ENCODE measurements around the gene LCN1.

The LCN1 gene

GRCh38 chr9:135520916-135521607, at the start of gene LCN1:
LCN1 (plus strand) TSS chr9:135521440; CDS start chr9:135521498, 58 bp downstream.
- no peak for DNase-seq (ENCODE audit: low read depth in 2 of 2)

- DNase-seq (ENCODE audit: low read depth in 2 of 2) = no peak
These were observed 49.2 kb upstream of the LCN1 start for GRCh38 chr9:135471791-135472640.

GRCh38 chr9:135473972-135474543, 47.2 kb upstream of the LCN1 start:
- no peak for DNase-seq (ENCODE audit: low read depth in 2 of 2)

GRCh38 chr9:135474915-135475314, 46.3 kb upstream of the LCN1 start:
- no peak for DNase-seq (ENCODE audit: low read depth in 2 of 2)

- no peak for DNase-seq (ENCODE audit: low read depth in 2 of 2)
These were observed 44.5 kb upstream of the LCN1 start for GRCh38 chr9:135476561-135477355.

GRCh38 chr9:135478191-135478590, 43.0 kb upstream of the LCN1 start:
- no peak for DNase-seq (ENCODE audit: low read depth in 2 of 2)

GRCh38 chr9:135478829-135479468, 42.3 kb upstream of the LCN1 start:
- DNase-seq (ENCODE audit: low read depth in 2 of 2) = no peak

- no peak for DNase-seq (ENCODE audit: low read depth in 2 of 2)
These were observed 41.7 kb upstream of the LCN1 start, which contains the start of gene PPP1R26 for GRCh38 chr9:135479469-135480052. PPP1R26 (plus strand) TSS chr9:135479782; CDS start chr9:135484511, 4,729 bp downstream.

- no peak for DNase-seq (ENCODE audit: low read depth in 2 of 2)
These were observed 40.9 kb upstream of the LCN1 start for GRCh38 chr9:135480071-135480939.

GRCh38 chr9:135480940-135481310, 40.3 kb upstream of the LCN1 start:
- no peak for DNase-seq (ENCODE audit: low read depth in 2 of 2)

GRCh38 chr9:135482015-135482754, 39.1 kb upstream of the LCN1 start:
- DNase-seq (ENCODE audit: low read depth in 2 of 2) = no peak

GRCh38 chr9:135484460-135485277, 36.6 kb upstream of the LCN1 start:
- DNase-seq (ENCODE audit: low read depth in 2 of 2) = no peak

GRCh38 chr9:135485385-135485784, 35.9 kb upstream of the LCN1 start:
- no peak for DNase-seq (ENCODE audit: low read depth in 2 of 2)

GRCh38 chr9:135485832-135486231, 35.4 kb upstream of the LCN1 start:
- no peak for DNase-seq (ENCODE audit: low read depth in 2 of 2)

- DNase-seq (ENCODE audit: low read depth in 2 of 2) = no peak
These were observed 34.8 kb upstream of the LCN1 start for GRCh38 chr9:135486267-135487065.

- DNase-seq (ENCODE audit: low read depth in 2 of 2) = no peak
These were observed 33.8 kb upstream of the LCN1 start for GRCh38 chr9:135487281-135488012.

- no peak for DNase-seq (ENCODE audit: low read depth in 2 of 2)
These were observed 33.3 kb upstream of the LCN1 start for GRCh38 chr9:135488013-135488330.

All from stimulated activated CD8-positive, alpha-beta memory T cell treated with anti-CD3 and anti-CD28 coated beads, Interleukin-7, amount 100 ng/mL, for 4 hours (primary cell).